SK-N-MC (cell line): ENCODE data around the gene ACADSB.

Source experiments
- EZH2 ChIP-seq: fragments of 200-600 bp; sonication (generic); IDR thresholded peaks from one replicate; pipeline ENCODE4 v1.6.1; 2017; ENCODE audit warnings: antibody characterized with exemption
- FOXP2 ChIP-seq: optimal IDR thresholded peaks from 2 replicates; pipeline ENCODE3; 2011; ENCODE audit warnings: mild to moderate bottlenecking, moderate library complexity; ENCODE audit not compliant: insufficient read depth; ENCODE audit errors: extremely low read length, control extremely low read depth
- POLR2AphosphoS5 ChIP-seq: IDR thresholded peaks from 2 replicates; pipeline ENCODE4 v1.6.1; 2012; ENCODE audit warnings: mild to moderate bottlenecking, low read depth, low read length, borderline replicate concordance

DNA sequence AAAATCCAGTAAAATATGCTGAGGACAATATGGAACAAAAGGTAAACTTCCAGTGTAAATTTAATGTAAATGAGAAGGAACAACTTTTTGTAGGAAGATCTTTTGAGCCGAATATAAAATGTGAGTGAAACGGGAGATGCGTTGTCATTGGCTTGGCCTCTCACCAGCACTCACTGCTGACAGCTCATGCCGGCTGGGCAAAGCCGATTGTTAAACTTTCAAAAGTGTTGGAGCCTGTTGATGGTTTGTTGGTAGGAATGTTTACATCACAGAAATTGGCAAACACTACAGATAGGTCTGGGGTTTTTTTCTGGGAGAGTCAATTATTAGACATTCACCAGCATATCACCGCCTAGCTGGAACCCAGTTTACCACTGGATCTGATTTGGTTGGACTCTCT, 22.5 kb upstream of the ACADSB start:
- no peak for TF ChIP-seq EZH2
- no peak for TF ChIP-seq POLR2AphosphoS5
- TF ChIP-seq FOXP2: no peak
